ENCODE data around the gene MNAT1.

Gene MNAT1

GRCh38 chr14:60973070-60973469 is 238.5 kb downstream of the MNAT1 start:
- no peak for TF ChIP-seq CTCF (IDR thresholded peaks at IDR 0.05; ENCODE audit: low read depth, low read length)
- DNase-seq (ENCODE audit: extremely low read depth, low read depth): no peak

GRCh38 chr14:60974090-60974651 is 239.6 kb downstream of the MNAT1 start:
- no peak for DNase-seq (ENCODE audit: extremely low read depth, low read depth)
- no peak for TF ChIP-seq CTCF (IDR thresholded peaks at IDR 0.05; ENCODE audit: low read depth, low read length)

- no peak for DNase-seq (ENCODE audit: extremely low read depth, low read depth)
These were observed 241.0 kb downstream of the MNAT1 start for GRCh38 chr14:60975551-60975950.

GRCh38 chr14:60977847-60978246 is 243.3 kb downstream of the MNAT1 start:
- DNase-seq (ENCODE audit: extremely low read depth, low read depth): no peak
- no peak for TF ChIP-seq CTCF (IDR thresholded peaks at IDR 0.05; ENCODE audit: low read depth, low read length)

More at GRCh38 chr14:60975551-60975950, 241.0 kb downstream of the MNAT1 start:
- no peak for TF ChIP-seq CTCF (IDR thresholded peaks at IDR 0.05; ENCODE audit: low read depth, low read length)

GRCh38 chr14:60980811-60981632 is 246.5 kb downstream of the MNAT1 start, which contains the start of the genes SLC38A6 and TRMT5:
TSS of gene SLC38A6 (plus strand) at chr14:60981245. CDS start at chr14:60981278, 33 bp downstream.
TSS of gene TRMT5 (minus strand) at chr14:60981079. CDS start at chr14:60980973, 106 bp downstream.
- TF ChIP-seq CTCF (IDR thresholded peaks at IDR 0.05; ENCODE audit: low read depth, low read length): no peak
- peak; percentile 93 for DNase-seq (ENCODE audit: extremely low read depth, low read depth)

- peak; percentile 63 for DNase-seq (ENCODE audit: extremely low read depth, low read depth)
- no peak for TF ChIP-seq CTCF (IDR thresholded peaks at IDR 0.05; ENCODE audit: low read depth, low read length)
These were observed 247.3 kb downstream of the MNAT1 start for GRCh38 chr14:60981633-60982455.

Measured in AG09319 (cell line).